GM21526 (cell line): ENCODE data around the gene GATA3.
A peak's percentile ranks its signal among the peaks of the same experiment; 100 is the strongest.

Experiments
- ATAC-seq: cut with Tn5 transposase; IDR thresholded peaks from one replicate; pipeline ENCODE4 v1.9.1; 2021; ENCODE audit warnings: moderate library complexity; ENCODE audit not compliant: unreplicated experiment, low FRiP score

GATA3 gene

DNA sequence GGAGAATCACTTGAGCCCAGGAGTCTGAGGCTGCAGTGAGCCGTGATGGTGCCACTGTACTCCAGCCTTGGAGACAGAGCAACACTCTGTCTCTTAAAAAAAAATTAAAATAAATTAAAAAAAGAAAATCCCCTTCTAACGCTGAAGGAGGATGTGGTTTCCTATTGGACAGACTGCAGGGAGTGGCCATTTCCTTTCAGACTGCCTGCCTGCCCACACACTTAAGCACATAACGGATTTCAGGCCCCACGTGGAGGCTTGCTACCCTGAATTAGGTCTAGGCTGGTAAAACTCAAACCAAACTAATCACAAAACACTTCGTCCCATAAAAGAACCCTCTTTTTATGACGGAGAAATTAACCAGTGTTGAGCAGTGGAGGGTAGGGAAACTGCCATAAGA, 34.0 kb downstream of the GATA3 start:
- ATAC-seq = peak; percentile 78

- ATAC-seq = no peak
Observed at GRCh38 chr10:8092428-8092827, 37.9 kb downstream of the GATA3 start.

DNA sequence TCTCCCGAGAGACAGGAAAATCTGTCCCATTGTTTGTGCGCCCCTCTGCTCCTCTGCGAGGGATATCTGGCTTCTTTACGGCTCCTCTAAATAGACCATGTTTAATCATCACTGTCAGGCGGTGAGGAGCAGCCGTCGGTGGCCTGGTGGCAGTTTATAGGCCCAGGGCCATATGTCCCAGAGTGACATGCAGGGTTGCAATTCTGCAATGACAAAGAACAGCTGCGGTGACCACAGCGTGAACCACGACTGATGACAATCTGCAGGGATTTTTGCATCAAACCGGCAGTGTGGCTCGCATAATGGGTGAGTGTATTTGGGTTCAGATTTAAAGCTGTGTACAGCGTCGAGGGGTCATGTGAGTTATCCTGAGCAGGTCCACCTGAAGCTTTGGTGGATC, 41.5 kb downstream of the GATA3 start:
- ATAC-seq = no peak

- no peak for ATAC-seq
Observed at GRCh38 chr10:8096931-8097330, 42.4 kb downstream of the GATA3 start.

GRCh38 chr10:8100366-8100765, 45.9 kb downstream of the GATA3 start:
- no peak for ATAC-seq

- ATAC-seq = peak; percentile 74
Observed at GRCh38 chr10:8102708-8103401, 48.4 kb downstream of the GATA3 start.

GRCh38 chr10:8103543-8103942, 49.1 kb downstream of the GATA3 start:
- ATAC-seq = no peak

DNA sequence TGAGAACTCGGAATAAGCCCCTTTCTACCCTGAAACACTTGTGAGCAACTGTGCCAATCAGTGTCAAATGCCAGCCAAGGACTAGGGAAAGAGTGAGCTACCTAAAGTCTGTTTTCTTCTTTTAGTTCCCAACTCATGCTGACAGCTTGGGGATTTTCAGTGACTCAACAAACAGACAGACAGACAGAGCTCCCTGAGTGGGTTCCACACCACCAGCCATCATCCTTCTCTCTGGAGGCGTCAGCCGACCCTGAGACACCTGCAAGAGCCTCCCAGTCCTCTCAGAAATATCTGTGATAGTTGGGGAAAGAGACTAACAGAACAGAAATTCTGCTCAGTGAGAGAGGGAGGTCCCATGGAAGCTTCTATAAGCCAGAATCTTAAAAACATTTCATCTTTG, 49.5 kb downstream of the GATA3 start:
- no peak for ATAC-seq

GRCh38 chr10:8104721-8105120, 50.2 kb downstream of the GATA3 start:
- ATAC-seq = no peak

DNA sequence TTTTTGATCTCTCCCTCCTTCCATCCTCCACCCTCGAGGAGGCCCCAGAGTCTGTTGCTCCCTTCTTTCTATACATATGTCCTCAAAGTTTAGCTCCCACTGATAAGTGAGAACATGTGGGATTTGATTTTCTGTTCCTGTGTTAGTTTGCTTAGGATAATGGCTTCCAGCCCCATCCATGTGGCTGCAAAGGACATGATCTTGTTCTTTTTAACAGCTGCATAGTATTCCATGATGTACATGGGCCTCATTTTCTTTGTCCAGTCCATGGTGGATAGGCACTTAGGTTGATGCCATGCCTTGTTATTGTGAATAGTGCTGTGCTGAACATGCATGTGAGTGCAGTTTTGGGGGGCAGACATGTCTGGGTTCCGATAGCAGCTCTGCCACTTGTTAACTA, 51.4 kb downstream of the GATA3 start:
- no peak for ATAC-seq

GRCh38 chr10:8112230-8112905, 57.9 kb downstream of the GATA3 start:
- no peak for ATAC-seq

- no peak for ATAC-seq
Observed at GRCh38 chr10:8112942-8113442, 58.5 kb downstream of the GATA3 start.

GRCh38 chr10:8113616-8114015, 59.1 kb downstream of the GATA3 start:
- no peak for ATAC-seq

DNA sequence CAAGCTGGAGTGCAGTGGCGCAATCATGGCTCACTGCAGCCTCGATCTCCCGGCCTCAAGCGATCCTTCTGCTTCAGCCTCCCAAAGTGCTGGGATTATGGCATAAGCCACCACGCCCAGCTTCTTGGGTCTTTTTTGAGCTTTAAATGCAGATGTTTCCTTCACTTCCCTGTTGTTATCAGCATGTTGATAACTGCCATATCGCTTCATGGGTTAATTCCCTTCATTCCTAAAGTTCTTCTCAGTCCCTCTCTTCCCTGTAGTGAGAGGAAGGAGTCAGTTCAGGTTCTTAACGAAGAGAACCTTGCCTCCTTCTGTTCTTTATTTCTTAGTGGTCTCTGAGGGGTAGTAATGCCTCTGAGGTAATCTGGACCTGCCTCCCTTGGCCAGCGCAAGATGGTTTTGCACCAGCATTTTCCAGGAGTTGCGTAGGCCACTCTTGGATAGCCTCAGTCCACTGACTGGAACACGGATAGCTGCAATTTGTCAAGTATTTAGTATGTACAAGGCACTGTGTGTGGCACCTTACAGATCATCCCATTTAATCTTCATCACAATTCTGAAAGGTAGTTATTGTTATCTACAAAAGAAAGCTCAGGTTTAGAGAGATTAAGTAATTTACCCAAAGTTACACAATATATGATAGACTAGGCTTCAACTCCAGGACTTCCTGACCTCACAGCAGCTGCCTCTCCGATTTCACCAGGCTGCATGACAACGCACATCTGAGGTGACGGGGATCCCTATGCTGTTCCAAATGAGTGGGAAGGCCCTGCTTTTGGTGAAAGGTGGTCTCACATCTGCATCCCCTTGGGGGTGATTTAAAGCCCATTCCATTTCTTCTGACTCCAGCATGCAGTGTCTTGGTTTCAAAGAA, 60.5 kb downstream of the GATA3 start:
- ATAC-seq = no peak

GRCh38 chr10:8115618-8115980, 61.1 kb downstream of the GATA3 start:
- ATAC-seq = no peak

GRCh38 chr10:8116474-8116873, 62.0 kb downstream of the GATA3 start:
- no peak for ATAC-seq

DNA sequence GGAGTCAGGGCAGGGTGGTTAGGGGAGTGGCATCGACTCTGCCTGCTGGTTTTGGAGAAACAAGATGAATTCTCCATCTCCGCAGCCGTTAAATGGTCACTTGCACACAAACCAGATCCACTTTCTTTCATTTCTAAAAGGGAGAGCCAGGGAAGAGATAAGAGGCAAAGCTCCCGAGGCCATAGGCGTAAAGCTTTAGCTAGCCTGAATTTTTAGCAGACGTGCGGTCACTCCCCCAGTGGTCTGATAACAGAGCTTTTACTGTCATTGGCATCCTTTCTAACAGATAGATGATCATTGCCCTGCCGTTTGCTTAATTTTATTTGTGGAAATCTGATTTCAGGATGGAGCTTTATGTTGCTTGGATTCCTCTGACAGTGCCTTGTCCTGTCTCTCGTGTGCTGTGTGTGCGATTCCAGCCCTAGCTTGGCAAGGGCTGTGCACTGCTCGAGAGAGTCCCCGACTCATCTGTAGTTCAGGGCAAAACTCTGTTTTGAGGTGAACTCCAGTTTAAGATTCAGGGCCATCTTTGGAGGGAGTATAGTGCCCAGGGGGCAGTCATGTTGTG, 62.5 kb downstream of the GATA3 start:
- ATAC-seq = no peak

DNA sequence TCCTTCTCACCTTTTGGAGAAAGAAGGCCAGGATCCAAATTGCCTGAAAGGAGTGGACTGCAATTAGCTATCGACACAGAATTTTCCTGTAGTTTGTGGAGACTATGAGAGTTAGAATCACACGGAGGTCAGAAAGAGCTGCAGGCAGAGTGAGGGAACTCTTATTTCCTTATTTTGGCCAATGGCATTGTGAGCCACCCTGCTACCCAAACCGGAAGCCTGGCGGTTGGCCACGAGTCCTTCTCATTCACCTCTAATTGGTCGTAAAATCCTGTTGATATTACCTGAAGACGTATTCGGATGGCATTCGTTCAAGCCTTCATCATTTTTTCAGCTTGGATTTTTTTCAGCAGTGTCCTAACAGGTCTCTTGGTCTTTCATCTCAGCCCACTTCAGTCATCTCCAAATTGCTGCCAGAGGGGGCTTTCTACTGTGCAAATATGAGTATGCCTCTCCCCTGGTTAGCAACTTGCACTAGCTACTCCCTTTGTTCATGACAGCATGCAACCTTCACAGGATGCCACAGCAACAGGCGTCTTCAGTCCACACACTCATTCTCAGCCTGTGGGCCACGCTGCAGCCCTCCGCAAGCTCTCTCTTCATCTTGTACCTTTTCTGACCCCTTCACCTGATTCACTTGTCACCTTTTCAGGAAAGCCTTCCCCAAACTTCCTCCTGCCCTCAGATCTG, 66.9 kb downstream of the GATA3 start:
- no peak for ATAC-seq

DNA sequence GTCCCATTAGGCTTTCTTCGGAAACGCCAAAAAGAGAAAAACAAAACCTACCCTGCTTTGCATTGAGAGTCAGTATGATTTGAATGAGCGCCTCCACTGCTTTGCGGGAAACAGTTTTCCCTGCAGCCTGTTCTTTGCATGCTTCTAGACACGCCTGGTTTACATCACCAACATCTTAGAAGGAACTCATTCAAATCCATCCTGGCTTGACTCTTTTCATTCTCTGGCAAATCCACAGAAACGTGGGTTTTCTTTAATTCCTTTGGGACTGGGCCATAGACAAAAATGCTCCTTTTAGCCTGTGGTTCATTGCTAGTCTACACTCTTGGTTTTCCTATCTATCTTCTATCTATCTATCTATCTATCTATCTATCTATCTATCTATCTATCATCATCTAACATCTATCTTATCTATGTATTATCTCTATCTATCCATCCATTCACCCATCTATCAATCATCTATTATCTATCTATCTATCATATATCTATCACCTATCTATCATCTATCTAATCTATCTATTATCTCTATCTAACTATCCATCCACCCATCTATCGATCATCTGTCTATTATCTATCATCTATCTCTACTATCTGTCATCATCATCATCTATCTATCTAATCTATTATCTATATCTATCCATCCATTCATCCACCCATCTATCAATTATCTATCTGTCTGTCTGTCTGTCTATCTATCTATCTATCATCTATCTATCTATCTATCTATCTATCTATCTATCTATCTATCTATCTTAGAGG, 68.3 kb downstream of the GATA3 start:
- ATAC-seq = no peak

DNA sequence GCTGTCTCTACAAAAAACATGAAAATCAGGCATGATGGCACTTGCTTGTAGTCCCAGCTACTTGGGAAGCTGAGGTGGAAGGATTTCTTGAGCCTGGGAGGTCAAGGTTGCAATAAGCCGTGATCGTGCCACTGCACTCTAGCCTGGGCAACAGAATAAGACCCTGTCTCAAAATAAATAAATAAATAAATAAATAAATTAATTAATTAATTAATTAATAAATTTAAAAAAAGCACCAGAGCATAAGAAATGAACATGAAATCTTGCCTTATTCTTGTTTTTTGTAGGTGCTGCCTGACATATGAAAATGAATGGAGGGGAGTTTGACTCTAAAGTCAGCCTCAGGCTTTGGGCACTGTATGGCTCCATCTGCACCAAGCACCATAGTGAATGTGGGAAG, 69.9 kb downstream of the GATA3 start:
- ATAC-seq = no peak
